H1 (cell line): ENCODE results near the gene KIAA1328. TPM values are rescaled to one million over a fixed set of nuclear protein-coding genes. Genes with fewer than 3 reads are reported as not detected.

Experiments used
- CTCF ChIA-PET: fragments of 300-600 bp; sonication (Branson Sonifier 250); formaldehyde crosslinking; loops from one replicate; lab custom pipeline; 2021; ENCODE audit not compliant: partially characterized antibody; lab: Charles Lee
- POLR2A ChIA-PET: fragments of 300-600 bp; sonication (Branson Sonifier 250); formaldehyde crosslinking; loops from one replicate; lab custom pipeline; 2021; ENCODE audit warnings: inconsistent platforms; ENCODE audit not compliant: partially characterized antibody; lab: Charles Lee
- DNase-seq, 2 experiments: peaks; one replicate each; pipeline versions ENCODE4 v3.0.0 to v3.0.0-alpha.2; 2010 to 2022; ENCODE audit warnings: low spot score in 2 of 2, low read depth in 1 of 2, mixed read lengths in 1 of 2
- FAIRE-seq: peaks from 2 replicates; lab custom pipeline; 2011; peaks lifted over from hg19 to GRCh38; lab: Jason Lieb, UNC
- H2AFZ ChIP-seq: 2 replicates; pipeline ENCODE4 v1.8.1; 2012; ENCODE audit warnings: low read length, inconsistent platforms
- H2AK5ac ChIP-seq: 2 replicates; pipeline ENCODE4 v1.6.1; 2013; ENCODE audit warnings: low read depth, low read length
- H2BK120ac ChIP-seq: replicated peaks from 2 replicates; pipeline ENCODE3; 2013; ENCODE audit warnings: low read depth, low read length, inconsistent platforms
- H2BK12ac ChIP-seq: 2 replicates; pipeline ENCODE4 v1.6.1; 2013; ENCODE audit warnings: low read depth, low read length
- H2BK15ac ChIP-seq: 2 replicates; pipeline ENCODE4 v1.6.1; 2013; ENCODE audit warnings: low read length
- H2BK20ac ChIP-seq: 2 replicates; pipeline ENCODE4 v1.6.1; 2013; ENCODE audit warnings: low read length
- H2BK5ac ChIP-seq: 2 replicates; pipeline ENCODE4 v1.6.1; 2013; ENCODE audit warnings: low read depth, low read length
- H3K14ac ChIP-seq: 2 replicates; pipeline ENCODE4 v1.6.1; 2013; ENCODE audit warnings: inconsistent platforms; ENCODE audit not compliant: insufficient read length
- H3K18ac ChIP-seq: 2 replicates; pipeline ENCODE4 v1.6.1; 2013; ENCODE audit warnings: low read length; ENCODE audit errors: extremely low read depth
- H3K23ac ChIP-seq: 2 replicates; pipeline ENCODE4 v1.6.1; 2013; ENCODE audit warnings: inconsistent platforms; ENCODE audit not compliant: insufficient read length
- H3K23me2 ChIP-seq: 2 replicates; pipeline ENCODE4 v1.6.1; 2013; ENCODE audit warnings: low read depth, low read length
- H3K27ac ChIP-seq: 2 replicates; pipeline ENCODE4 v1.6.1; 2011; ENCODE audit warnings: low read depth, low read length, inconsistent platforms
- H3K27me3 ChIP-seq, 4 experiments: replicated peaks in 1 of 4; 1 replicate in 1 of 4; 2 replicates in 3 of 4; pipeline versions ENCODE4 v1.6.1 to v1.8.1; 2011 to 2013; ENCODE audit warnings: low read length in 3 of 4, mild to moderate bottlenecking in 3 of 4, inconsistent platforms in 2 of 4, mixed read lengths in 2 of 4, moderate library complexity in 1 of 4; ENCODE audit not compliant: control insufficient read depth in 3 of 4, insufficient read depth in 3 of 4; ENCODE audit errors: extremely low read depth in 1 of 4
- H3K36me3 ChIP-seq, 4 experiments: 2 replicates each; pipeline versions ENCODE4 v1.6.1 to v1.8.1; 2011 to 2013; ENCODE audit warnings: mild to moderate bottlenecking in 4 of 4, low read length in 3 of 4, moderate library complexity in 2 of 4, control low read depth in 1 of 4, inconsistent platforms in 1 of 4; ENCODE audit not compliant: insufficient read depth in 4 of 4, control insufficient read depth in 2 of 4
- H3K4ac ChIP-seq: replicated peaks from 2 replicates; pipeline ENCODE3; 2013; ENCODE audit warnings: low read length, low read depth, mixed read lengths, inconsistent platforms; ENCODE audit not compliant: insufficient read length
- H3K4me1 ChIP-seq, 4 experiments: replicated peaks in 1 of 4; 1 replicate in 1 of 4; 2 replicates in 3 of 4; pipeline versions ENCODE4 v1.6.1 to v1.8.1; 2011 to 2013; ENCODE audit warnings: low read length in 3 of 4, inconsistent platforms in 2 of 4, mixed read lengths in 1 of 4; ENCODE audit not compliant: insufficient read depth in 4 of 4, control insufficient read depth in 3 of 4
- H3K4me2 ChIP-seq, 2 experiments: 2 replicates each; pipeline versions ENCODE4 v1.6.1 to v1.8.1; 2011 to 2013; ENCODE audit warnings: low read depth in 2 of 2, low read length in 2 of 2, control low read depth in 1 of 2, inconsistent platforms in 1 of 2, mild to moderate bottlenecking in 1 of 2; ENCODE audit not compliant: insufficient read depth in 1 of 2
- H3K4me3 ChIP-seq, 4 experiments: fragments of 200-600, 300-600 bp in 1 of 4; sonication (generic), shearing (Covaris generic), sonication (Bioruptor Twin) in 1 of 4; 2 replicates each; pipeline versions ENCODE4 v1.5.1 to v1.8.1; 2011 to 2016; ENCODE audit warnings: low read length in 4 of 4, low read depth in 3 of 4, control low read depth in 2 of 4, inconsistent platforms in 2 of 4, mild to moderate bottlenecking in 2 of 4, mixed read lengths in 1 of 4, moderate library complexity in 1 of 4; ENCODE audit not compliant: insufficient read depth in 2 of 4; ENCODE audit errors: extremely low read depth in 1 of 4
- H3K56ac ChIP-seq: replicated peaks from 2 replicates; pipeline ENCODE3; 2013; ENCODE audit warnings: low read depth, mild to moderate bottlenecking, mixed read lengths, low read length, inconsistent platforms; ENCODE audit not compliant: insufficient read length
- H3K79me1 ChIP-seq: 2 replicates; pipeline ENCODE4 v1.6.1; 2013; ENCODE audit warnings: low read depth, low read length, control low read depth
- H3K79me2 ChIP-seq, 2 experiments: 2 replicates each; pipeline versions ENCODE4 v1.6.1 to v1.8.1; 2012 to 2013; ENCODE audit warnings: low read length in 2 of 2, mild to moderate bottlenecking in 2 of 2, inconsistent platforms in 1 of 2; ENCODE audit not compliant: insufficient read depth in 2 of 2, control insufficient read depth in 1 of 2
- H3K9ac ChIP-seq, 4 experiments: replicated peaks in 1 of 4; 1 replicate in 1 of 4; 2 replicates in 3 of 4; pipeline versions ENCODE4 v1.6.1 to v1.8.1; 2011 to 2013; ENCODE audit warnings: low read depth in 3 of 4, low read length in 3 of 4, control low read depth in 2 of 4, mild to moderate bottlenecking in 2 of 4, moderate library complexity in 2 of 4, inconsistent platforms in 1 of 4; ENCODE audit errors: extremely low read depth in 1 of 4
- H3K9me3 ChIP-seq, 2 experiments: 2 replicates each; pipeline versions ENCODE4 v1.6.1 to v1.8.1; 2012 to 2013; ENCODE audit warnings: mild to moderate bottlenecking in 2 of 2, moderate library complexity in 2 of 2, control low read depth in 1 of 2, inconsistent platforms in 1 of 2, low read depth in 1 of 2, low read length in 1 of 2, mixed read lengths in 1 of 2; ENCODE audit not compliant: insufficient read depth in 2 of 2
- H4K20me1 ChIP-seq, 2 experiments: replicated peaks in 1 of 2; 2 replicates each; pipeline versions ENCODE3 to v1.8.1; 2011 to 2013; ENCODE audit warnings: inconsistent platforms in 2 of 2, low read length in 2 of 2, mild to moderate bottlenecking in 1 of 2; ENCODE audit not compliant: insufficient read depth in 2 of 2, control insufficient read depth in 1 of 2
- H4K5ac ChIP-seq: 2 replicates; pipeline ENCODE4 v1.6.1; 2013; ENCODE audit warnings: low read length, low read depth, mixed read lengths, inconsistent platforms; ENCODE audit not compliant: insufficient read length
- H4K8ac ChIP-seq: 2 replicates; pipeline ENCODE4 v1.8.0; 2013; ENCODE audit warnings: mild to moderate bottlenecking, moderate library complexity, low read length, inconsistent platforms; ENCODE audit not compliant: insufficient read depth; ENCODE audit errors: extremely low read depth
- H4K91ac ChIP-seq: replicated peaks from 2 replicates; pipeline ENCODE3; 2013; ENCODE audit warnings: low read length, mixed read lengths, inconsistent platforms; ENCODE audit not compliant: insufficient read length
- CEBPB ChIP-seq: IDR thresholded peaks from 2 replicates; pipeline ENCODE4 v1.6.1; 2012; ENCODE audit warnings: low read depth, low read length
- EP300 ChIP-seq, 2 experiments: IDR thresholded peaks; 1 replicate in 1 of 2; 2 replicates in 1 of 2; pipeline ENCODE4 v1.6.1; 2011 to 2012; ENCODE audit warnings: low read depth in 2 of 2, low read length in 2 of 2, mild to moderate bottlenecking in 2 of 2, borderline replicate concordance in 1 of 2, inconsistent platforms in 1 of 2, moderate library complexity in 1 of 2
- JUND ChIP-seq: IDR thresholded peaks from 2 replicates; pipeline ENCODE4 v1.6.1; 2011; ENCODE audit warnings: mild to moderate bottlenecking, improper control_type of control experiment, low read length
- SP1 ChIP-seq: IDR thresholded peaks from 2 replicates; pipeline ENCODE4 v1.6.1; 2011; ENCODE audit warnings: low read depth, low read length
- ZNF274 ChIP-seq: IDR thresholded peaks from 2 replicates; pipeline ENCODE4 v1.7.0; 2012; ENCODE audit warnings: low read length, borderline replicate concordance; ENCODE audit errors: extremely low read depth
- WGBS, 2 experiments: shearing (Covaris generic) in 1 of 2; methylation state at CpG; one replicate each; pipeline versions ENCODE4 v1.1.6 to v1.1.7; 2013 to 2015; ENCODE audit warnings: low lambda C conversion rate in 2 of 2, mixed read lengths in 2 of 2, inconsistent platforms in 1 of 2, low coverage in 1 of 2, missing lambda C conversion rate in 1 of 2; ENCODE audit not compliant: insufficient replicate concordance in 2 of 2, insufficient coverage in 1 of 2, insufficient read length in 1 of 2; ENCODE audit errors: extremely low coverage in 1 of 2, missing lambda C conversion rate in 1 of 2; 5-methylcytosine and 5-hydroxymethylcytosine counted together
- polyA plus RNA-seq, 7 experiments: library from polyadenylated mRNA; depleted of rRNA in 3 of 7; stranded (reverse) in 5 of 7; unstranded in 2 of 7; fragments of >200 nt in 5 of 7; fragments of 200-250 nt in 2 of 7; gene quantifications; 1 replicate in 5 of 7; 2 replicates in 1 of 7; 4 replicates in 1 of 7; pipeline versions ENCODE4 v1.2.1 to v1.2.3, GENCODE V29; 2011 to 2013; ENCODE audit warnings: missing spikeins in 2 of 7, mixed read lengths in 2 of 7
- total RNA-seq: library from RNA; stranded (reverse); fragmentation: NEBNext Ultra II Directional; extraction: Animal tissue kit (Norgen Biotek cat#: 25700); gene quantifications from 2 replicates; pipeline ENCODE4 v1.2.1, GENCODE V29; 2021

The KIAA1328 gene
- total and polyA plus RNA-seq, 2 of the 8 experiments (the other 6 are each of a cell fraction or from before 2014, with no cell fraction given) = 2.6 to 5.7 TPM

GRCh38 chr18:36839835-36840234 is 10.9 kb downstream of the KIAA1328 start:
- Histone ChIP-seq H3K56ac (no peak overlapping the region), H2BK120ac (no peak overlapping the region), H3K18ac (no peak overlapping the region), H3K79me2 (no peaks in the 10 kb centered on the region), H2AK5ac (no peak overlapping the region), H3K79me1 (no peaks in the 10 kb centered on the region), H2BK15ac (no peak overlapping the region), H3K9me3 (no peaks in the 10 kb centered on the region), H2BK20ac (no peak overlapping the region), H3K23me2 (no peaks in the 10 kb centered on the region), H3K4me2 (no peak overlapping the region), H3K4me1 (peaks cover 0 to 6% (median 4%) of the 10 kb centered on the region in 4 experiments; a peak in 2 of 7 replicates), H4K91ac (no peak overlapping the region), H3K36me3 (peaks cover 0 to 7% (median 0%) of the 10 kb centered on the region in 4 experiments; a peak in 1 of 8 replicates), H3K27ac (no peak overlapping the region), H3K27me3 (no peaks in the 10 kb centered on the region), H3K4ac (no peak overlapping the region), H3K9ac (no peak overlapping the region), H2AFZ (no peak overlapping the region), H3K23ac (no peak overlapping the region), H4K5ac (no peak overlapping the region), H3K4me3 (no peak overlapping the region), H2BK12ac (no peak overlapping the region), H3K14ac (no peak overlapping the region), H4K8ac (no peak overlapping the region), H4K20me1 (no peaks in the 10 kb centered on the region), H2BK5ac (no peak overlapping the region)
- WGBS, 2 experiments = 90% methylated on average over 4 of the region's 4 CpGs; no CpG with 5 or more reads in 1 of the 2 experiments
- CTCF ChIA-PET = interaction anchor here (1.7 to 3.6 kb wide), 2 partner anchors 11 to 31 kb away, joined by 3 to 14 read pairs; partner anchors contain the start of genes KIAA1328 and TPGS2
- POLR2A ChIA-PET = interaction anchor here (1.8 kb wide), 1 partner anchor 11 kb away, joined by 5 read pairs; the partner anchor contains the start of genes KIAA1328 and TPGS2
- no peak for FAIRE-seq
- no peak for DNase-seq
- TF ChIP-seq EP300 (IDR thresholded peaks at IDR 0.05; ENCODE audit: borderline replicate concordance in 1 of 2, low read depth in 2 of 2, low read length in 2 of 2) (no peak), JUND (no peak), SP1 (no peak), CEBPB (no peak), ZNF274 (no peak)
